Mesenchymal stem cell (in vitro differentiated cells and primary cell): Measurements from ENCODE around the gene PITPNC1.

ENCODE experiments used
- DNase-seq: peaks from one replicate; pipeline ENCODE4 v3.0.0-alpha.2; 2013
- H2AFZ ChIP-seq: one replicate; pipeline ENCODE4 v1.6.1; 2013; ENCODE audit warnings: low read depth, mild to moderate bottlenecking, control low read depth, inconsistent platforms, low read length, moderate library complexity
- H2AK5ac ChIP-seq: 2 replicates; pipeline ENCODE4 v1.6.1; 2013; ENCODE audit warnings: low read length, moderate library complexity, mild to moderate bottlenecking, inconsistent platforms; ENCODE audit not compliant: severe bottlenecking
- H2BK120ac ChIP-seq: one replicate; pipeline ENCODE4 v1.6.1; 2013; ENCODE audit warnings: low read depth, mild to moderate bottlenecking, inconsistent platforms, low read length, moderate library complexity
- H2BK12ac ChIP-seq, 2 experiments: one replicate each; pipeline ENCODE4 v1.6.1; 2013; ENCODE audit warnings: inconsistent platforms in 2 of 2, low read length in 2 of 2, mild to moderate bottlenecking in 2 of 2, moderate library complexity in 2 of 2, control low read depth in 1 of 2
- H2BK15ac ChIP-seq: one replicate; pipeline ENCODE4 v1.6.1; 2013; ENCODE audit warnings: mild to moderate bottlenecking, low read depth, inconsistent platforms; ENCODE audit not compliant: poor library complexity, severe bottlenecking
- H2BK5ac ChIP-seq: 2 replicates; pipeline ENCODE4 v1.6.1; 2013; ENCODE audit warnings: low read depth, mild to moderate bottlenecking, low read length, control low read depth, inconsistent platforms; ENCODE audit not compliant: poor library complexity, severe bottlenecking
- H3K14ac ChIP-seq, 2 experiments: one replicate each; pipeline ENCODE4 v1.6.1; 2013; ENCODE audit warnings: inconsistent platforms in 2 of 2, low read length in 2 of 2, control low read depth in 1 of 2, mild to moderate bottlenecking in 1 of 2, moderate library complexity in 1 of 2
- H3K18ac ChIP-seq, 2 experiments: one replicate each; pipeline ENCODE4 v1.6.1; 2013; ENCODE audit warnings: inconsistent platforms in 2 of 2, low read length in 2 of 2, control low read depth in 1 of 2, low read depth in 1 of 2, mild to moderate bottlenecking in 1 of 2
- H3K23ac ChIP-seq, 2 experiments: one replicate each; pipeline ENCODE4 v1.6.1; 2013; ENCODE audit warnings: inconsistent platforms in 2 of 2, low read length in 2 of 2, mild to moderate bottlenecking in 2 of 2, moderate library complexity in 2 of 2, control low read depth in 1 of 2
- H3K27ac ChIP-seq: 2 replicates; pipeline ENCODE4 v1.5.1; 2013; ENCODE audit warnings: mild to moderate bottlenecking, moderate library complexity, low read length, control low read depth, inconsistent platforms; ENCODE audit not compliant: poor library complexity, severe bottlenecking
- H3K27me3 ChIP-seq, 2 experiments: 2 replicates each; pipeline versions ENCODE4 v1.6.1 to v1.7.0; 2013; ENCODE audit warnings: low read length in 2 of 2, mild to moderate bottlenecking in 2 of 2, moderate library complexity in 2 of 2, control low read depth in 1 of 2, inconsistent platforms in 1 of 2; ENCODE audit not compliant: control insufficient read depth in 1 of 2, insufficient read depth in 1 of 2
- H3K36me3 ChIP-seq, 2 experiments: 2 replicates each; pipeline versions ENCODE4 v1.6.1 to v1.7.0; 2013; ENCODE audit warnings: low read length in 2 of 2, control low read depth in 1 of 2, inconsistent platforms in 1 of 2, low read depth in 1 of 2, mild to moderate bottlenecking in 1 of 2; ENCODE audit not compliant: insufficient read depth in 2 of 2, control insufficient read depth in 1 of 2
- H3K4ac ChIP-seq, 2 experiments: one replicate each; pipeline ENCODE4 v1.6.1; 2013; ENCODE audit warnings: inconsistent platforms in 2 of 2, low read length in 2 of 2, mild to moderate bottlenecking in 2 of 2, moderate library complexity in 2 of 2, control low read depth in 1 of 2, low read depth in 1 of 2
- H3K4me1 ChIP-seq: 2 replicates; pipeline ENCODE4 v1.6.1; 2013; ENCODE audit warnings: low read depth, low read length, control low read depth; ENCODE audit not compliant: control insufficient read depth, insufficient read depth
- H3K4me2 ChIP-seq: 2 replicates; pipeline ENCODE4 v1.6.1; 2013; ENCODE audit warnings: low read length, mild to moderate bottlenecking, inconsistent platforms; ENCODE audit not compliant: poor library complexity, severe bottlenecking
- H3K4me3 ChIP-seq, 2 experiments: 2 replicates each; pipeline versions ENCODE4 v1.5.1 to v1.7.0; 2013; ENCODE audit warnings: low read length in 2 of 2, mild to moderate bottlenecking in 2 of 2, control low read depth in 1 of 2, low read depth in 1 of 2; ENCODE audit not compliant: insufficient read depth in 1 of 2
- H3K79me1 ChIP-seq: replicated peaks from 2 replicates; pipeline ENCODE4 v1.6.1; 2013; ENCODE audit warnings: mild to moderate bottlenecking, control low read depth, low read length, inconsistent platforms; ENCODE audit not compliant: poor library complexity, severe bottlenecking
- H3K9ac ChIP-seq: 2 replicates; pipeline ENCODE4 v1.7.0; 2013; ENCODE audit warnings: mild to moderate bottlenecking, low read length, moderate library complexity
- H3K9me3 ChIP-seq: 2 replicates; pipeline ENCODE4 v1.7.0; 2013; ENCODE audit warnings: mild to moderate bottlenecking, low read length; ENCODE audit not compliant: control insufficient read depth
- H4K8ac ChIP-seq: one replicate; pipeline ENCODE4 v1.6.1; 2013; ENCODE audit warnings: inconsistent platforms, mild to moderate bottlenecking, low read length, moderate library complexity
- H4K91ac ChIP-seq: one replicate; pipeline ENCODE4 v1.6.1; 2013; ENCODE audit warnings: mild to moderate bottlenecking, low read length, inconsistent platforms
- WGBS: methylation state at CpG from one replicate; pipeline ENCODE4 v1.1.7; 2013; ENCODE audit warnings: mixed read lengths; 5-methylcytosine and 5-hydroxymethylcytosine counted together

Gene PITPNC1

GRCh38 chr17:67678414-67678813 is 301.3 kb downstream of the PITPNC1 start:
- no peak overlapping the region for H4K91ac ChIP-seq
- peak overlapping the region in 1 of 2 experiments; percentile 26 for H3K23ac ChIP-seq
- H3K36me3 ChIP-seq: peaks cover 0 to 4% of the 10 kb centered on the region in 2 experiments
- no peaks in the 10 kb centered on the region for H3K79me1 ChIP-seq
- H4K8ac ChIP-seq: no peak overlapping the region
- no peak overlapping the region for H3K9ac ChIP-seq
- no peak for DNase-seq
- H3K18ac ChIP-seq: no peak overlapping the region
- H2AK5ac ChIP-seq: no peak overlapping the region
- no peak overlapping the region for H2BK5ac ChIP-seq
- H3K4me1 ChIP-seq: no peaks in the 10 kb centered on the region
- no peak overlapping the region for H3K4ac ChIP-seq
- 79% methylated on average over 2 of the region's 2 CpGs for WGBS
- H3K27ac ChIP-seq: no peak overlapping the region
- H2AFZ ChIP-seq: no peak overlapping the region
- no peak overlapping the region for H3K4me2 ChIP-seq
- H3K4me3 ChIP-seq: no peak overlapping the region
- H3K9me3 ChIP-seq: no peaks in the 10 kb centered on the region
- no peak overlapping the region for H2BK15ac ChIP-seq
- no peak overlapping the region for H3K14ac ChIP-seq
- no peak overlapping the region for H2BK12ac ChIP-seq
- H3K27me3 ChIP-seq: no peaks in the 10 kb centered on the region
- H2BK120ac ChIP-seq: no peak overlapping the region

DNA sequence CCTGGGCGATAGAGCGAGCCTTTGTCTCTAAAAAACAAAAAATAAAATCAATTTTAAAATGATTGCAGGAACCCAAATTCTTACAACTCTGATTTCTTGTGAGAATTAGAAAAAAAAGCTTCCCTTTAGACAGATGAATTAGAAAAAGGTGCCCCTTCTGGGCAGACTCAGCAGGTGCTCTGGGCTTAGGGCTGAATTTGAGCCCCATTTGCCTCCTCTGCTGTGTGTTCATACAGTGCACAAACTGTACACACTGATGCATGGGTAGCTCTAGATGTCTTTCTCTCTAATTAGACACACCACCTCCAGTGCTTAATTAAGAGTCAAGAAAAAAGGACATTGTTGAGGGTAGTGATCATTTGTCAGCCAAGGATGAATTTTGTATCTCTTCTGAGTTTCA is 302.1 kb downstream of the PITPNC1 start:
- no peak for DNase-seq
- Histone ChIP-seq H3K18ac (no peak overlapping the region), H2AK5ac (no peak overlapping the region), H3K4me1 (no peaks in the 10 kb centered on the region), H2BK120ac (no peak overlapping the region), H2BK15ac (no peak overlapping the region), H4K91ac (no peak overlapping the region), H3K4ac (no peak overlapping the region), H3K4me2 (no peak overlapping the region), H3K23ac (no peak overlapping the region), H3K14ac (no peak overlapping the region), H3K4me3 (no peak overlapping the region), H3K36me3 (peaks cover 0 to 4% of the 10 kb centered on the region in 2 experiments), H4K8ac (no peak overlapping the region), H2BK12ac (no peak overlapping the region), H3K79me1 (no peaks in the 10 kb centered on the region), H3K9me3 (no peaks in the 10 kb centered on the region), H2BK5ac (no peak overlapping the region), H2AFZ (no peak overlapping the region), H3K27me3 (no peaks in the 10 kb centered on the region), H3K27ac (no peak overlapping the region), H3K9ac (no peak overlapping the region)
- WGBS: 100% methylated on average over 1 of the region's 2 CpGs

GRCh38 chr17:67679721-67680120 is 302.6 kb downstream of the PITPNC1 start:
- Histone ChIP-seq H4K91ac (no peak overlapping the region), H3K4me1 (no peaks in the 10 kb centered on the region), H2AFZ (no peak overlapping the region), H3K4me2 (no peak overlapping the region), H2AK5ac (no peak overlapping the region), H3K9ac (no peak overlapping the region), H3K27me3 (no peaks in the 10 kb centered on the region), H3K36me3 (peaks cover 0 to 4% of the 10 kb centered on the region in 2 experiments), H3K27ac (no peak overlapping the region), H3K4ac (no peak overlapping the region), H2BK15ac (no peak overlapping the region), H3K14ac (no peak overlapping the region), H3K79me1 (no peaks in the 10 kb centered on the region), H2BK12ac (no peak overlapping the region), H3K9me3 (no peaks in the 10 kb centered on the region), H3K4me3 (no peak overlapping the region), H2BK120ac (no peak overlapping the region), H3K23ac (no peak overlapping the region), H3K18ac (no peak overlapping the region), H4K8ac (no peak overlapping the region), H2BK5ac (no peak overlapping the region)
- WGBS: 96% methylated on average over 6 of the region's 6 CpGs
- DNase-seq: no peak

DNA sequence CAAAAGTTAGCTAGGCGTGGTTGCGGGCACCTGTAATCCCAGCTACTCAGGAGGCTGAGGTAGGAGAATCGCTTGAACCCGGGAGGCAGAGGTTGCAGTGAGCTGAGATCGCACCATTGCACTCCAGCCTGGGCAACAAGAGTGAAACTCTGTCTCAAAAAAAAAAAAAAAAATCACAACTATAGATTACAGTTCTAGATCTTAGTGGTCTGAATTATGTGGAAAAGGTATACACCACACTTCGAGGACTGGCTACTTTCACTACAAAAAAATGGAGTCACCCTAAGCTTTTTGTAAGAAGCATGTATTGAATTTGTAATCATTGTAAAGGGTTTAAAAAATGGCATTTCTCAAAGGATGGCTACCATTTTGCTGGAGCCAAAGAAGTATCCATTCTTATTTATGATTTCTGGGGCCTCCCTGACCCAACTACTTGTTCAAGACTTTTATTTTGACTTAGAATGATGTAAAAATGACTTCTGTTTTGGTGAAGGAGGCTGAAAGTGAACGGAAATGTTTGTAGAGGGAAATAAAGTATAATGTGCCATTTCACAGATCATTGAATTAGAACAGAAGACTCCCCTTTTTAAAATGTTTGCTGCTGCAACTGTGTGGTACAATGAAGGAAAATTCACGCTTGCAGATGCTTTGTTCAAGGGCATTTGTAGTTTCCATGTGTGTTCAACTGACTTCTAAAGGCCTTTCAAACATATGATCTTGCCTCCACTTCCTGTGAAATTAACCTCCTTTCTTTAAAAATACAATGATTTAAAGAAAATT is 303.6 kb downstream of the PITPNC1 start:
- Histone ChIP-seq H2AFZ (no peak overlapping the region), H4K8ac (no peak overlapping the region), H3K4ac (no peak overlapping the region), H3K9ac (no peak overlapping the region), H3K27me3 (no peaks in the 10 kb centered on the region), H3K14ac (no peak overlapping the region), H3K9me3 (no peaks in the 10 kb centered on the region), H3K36me3 (peaks cover 0 to 4% of the 10 kb centered on the region in 2 experiments), H2BK15ac (no peak overlapping the region), H3K4me2 (no peak overlapping the region), H2BK12ac (no peak overlapping the region), H3K27ac (no peak overlapping the region), H2BK120ac (no peak overlapping the region), H3K18ac (no peak overlapping the region), H3K79me1 (no peaks in the 10 kb centered on the region), H2BK5ac (no peak overlapping the region), H4K91ac (no peak overlapping the region), H3K23ac (no peak overlapping the region), H3K4me3 (no peak overlapping the region), H2AK5ac (no peak overlapping the region), H3K4me1 (no peaks in the 10 kb centered on the region)
- DNase-seq: no peak
- WGBS: 100% methylated on average over 3 of the region's 8 CpGs
